ENCODE data around the gene CLDN6.
A peak's percentile ranks its signal among the peaks of the same experiment; 100 is the strongest.

The CLDN6 gene

DNA sequence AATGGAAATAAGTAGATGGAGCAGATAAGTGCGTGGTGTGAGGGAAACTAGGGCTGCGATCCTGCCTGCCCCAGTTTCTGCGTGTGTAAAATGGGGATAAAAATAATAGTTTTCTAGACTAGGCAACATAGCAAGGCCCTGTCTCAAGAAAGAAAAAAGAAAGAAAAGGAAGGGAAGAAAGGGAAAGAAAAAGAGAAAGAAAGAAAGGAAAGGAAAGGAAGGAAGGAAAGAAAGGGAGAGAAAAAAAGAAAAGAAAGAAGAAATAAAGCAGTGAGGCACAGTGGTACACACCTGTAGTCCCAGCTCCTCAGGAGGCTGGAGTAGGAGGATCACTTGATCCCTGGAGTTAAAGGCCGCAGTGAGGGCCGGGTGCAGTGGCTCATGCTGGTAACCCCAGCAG lies 35.6 kb downstream of the CLDN6 start:
- no peak overlapping the region for H3K9ac ChIP-seq (ENCODE audit: low read length in 2 of 2)
- no peaks in the 10 kb centered on the region for H3K9me3 ChIP-seq (ENCODE audit: control insufficient read depth in 2 of 2, low read length in 2 of 2)
- no peaks in the 10 kb centered on the region for H3K36me3 ChIP-seq (ENCODE audit: control insufficient read depth in 2 of 2, insufficient read depth in 2 of 2, low read length in 2 of 2)
- H3K4me3 ChIP-seq (ENCODE audit: low read length in 2 of 2): no peak overlapping the region
- H3K27me3 ChIP-seq (ENCODE audit: control insufficient read depth in 1 of 2, insufficient read depth in 2 of 2, low read length in 2 of 2): peaks cover 0 to 11% of the 10 kb centered on the region in 2 donors
- no peak overlapping the region for H3K27ac ChIP-seq (ENCODE audit: low read length)
- peaks cover 25% of the 10 kb centered on the region for H3K4me1 ChIP-seq (ENCODE audit: control insufficient read depth, insufficient read depth, low read length)

GRCh38 chr16:2981899-2982250 lies 36.1 kb downstream of the CLDN6 start:
- H3K4me3 ChIP-seq (ENCODE audit: low read length in 2 of 2): no peak overlapping the region
- peaks cover 25% of the 10 kb centered on the region for H3K4me1 ChIP-seq (ENCODE audit: control insufficient read depth, insufficient read depth, low read length)
- H3K9me3 ChIP-seq (ENCODE audit: control insufficient read depth in 2 of 2, low read length in 2 of 2): no peaks in the 10 kb centered on the region
- H3K27ac ChIP-seq (ENCODE audit: low read length): no peak overlapping the region
- H3K27me3 ChIP-seq (ENCODE audit: control insufficient read depth in 1 of 2, insufficient read depth in 2 of 2, low read length in 2 of 2): peaks cover 0 to 7% of the 10 kb centered on the region in 2 donors
- no peaks in the 10 kb centered on the region for H3K36me3 ChIP-seq (ENCODE audit: control insufficient read depth in 2 of 2, insufficient read depth in 2 of 2, low read length in 2 of 2)
- H3K9ac ChIP-seq (ENCODE audit: low read length in 2 of 2): no peak overlapping the region

DNA sequence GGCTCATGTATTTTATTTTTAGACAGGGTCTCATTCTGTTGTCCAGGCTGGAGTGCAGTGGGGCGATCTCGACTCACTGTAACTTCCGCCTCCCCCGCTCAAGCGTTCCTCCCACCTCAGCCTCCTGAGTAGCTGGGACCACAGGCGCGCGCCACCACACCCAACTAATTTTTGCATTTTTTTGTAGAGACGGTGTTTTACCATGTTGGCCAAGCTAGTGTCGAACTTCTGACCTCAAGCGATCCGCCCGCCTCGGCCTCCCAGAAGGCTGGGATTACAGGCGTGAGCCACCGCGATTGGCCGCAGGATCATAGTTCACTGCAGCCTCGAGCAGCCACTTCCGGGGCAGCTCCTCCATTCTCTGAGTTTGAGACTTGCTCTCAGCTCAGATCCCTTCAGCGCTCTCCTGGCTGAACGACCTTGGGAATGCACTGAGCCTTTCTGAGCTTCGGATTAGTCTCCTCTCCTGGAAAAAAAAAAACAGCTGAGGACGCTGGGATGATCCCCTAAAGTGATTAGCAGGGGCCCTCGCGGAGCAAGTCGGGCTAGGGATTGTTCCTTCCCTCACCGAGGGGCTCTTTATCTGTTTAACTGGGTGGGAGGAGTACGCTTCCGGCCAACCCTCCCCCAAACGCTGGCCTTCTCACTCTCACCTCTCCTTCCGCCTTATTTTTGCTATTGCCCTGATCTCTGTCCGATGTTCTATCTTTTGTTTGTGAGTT lies 36.6 kb downstream of the CLDN6 start:
- Histone ChIP-seq H3K4me3 (ENCODE audit: low read length in 2 of 2) (peak overlapping the region; percentile 86 to 88), H3K27ac (ENCODE audit: low read length) (no peak overlapping the region)

GRCh38 chr16:2980227-2981176 lies 37.5 kb downstream of the CLDN6 start, which contains the start of gene PKMYT1:
Gene PKMYT1, minus strand, starts transcription at chr16:2980446. Its CDS starts 789 bp downstream, at chr16:2979657.
- H3K27me3 ChIP-seq (ENCODE audit: control insufficient read depth in 1 of 2, insufficient read depth in 2 of 2, low read length in 2 of 2): peaks cover 0 to 5% of the 10 kb centered on the region in 2 donors
- no peaks in the 10 kb centered on the region for H3K36me3 ChIP-seq (ENCODE audit: control insufficient read depth in 2 of 2, insufficient read depth in 2 of 2, low read length in 2 of 2)
- H3K9ac ChIP-seq (ENCODE audit: low read length in 2 of 2): peak within 1 kb of the TSS; percentile 89 to 91
- H3K27ac ChIP-seq (ENCODE audit: low read length): peak within 1 kb of the TSS; percentile 46
- H3K4me1 ChIP-seq (ENCODE audit: control insufficient read depth, insufficient read depth, low read length): peaks cover 21% of the 10 kb centered on the region
- H3K4me3 ChIP-seq (ENCODE audit: low read length in 2 of 2): peak within 1 kb of the TSS; percentile 86 to 88
- no peaks in the 10 kb centered on the region for H3K9me3 ChIP-seq (ENCODE audit: control insufficient read depth in 2 of 2, low read length in 2 of 2)

More for the DNA sequence above, 36.6 kb downstream of the CLDN6 start:
- H3K4me1 ChIP-seq (ENCODE audit: control insufficient read depth, insufficient read depth, low read length): peaks cover 25% of the 10 kb centered on the region
- peak overlapping the region in 1 of 2 donors; percentile 91 for H3K9ac ChIP-seq (ENCODE audit: low read length in 2 of 2)
- no peaks in the 10 kb centered on the region for H3K36me3 ChIP-seq (ENCODE audit: control insufficient read depth in 2 of 2, insufficient read depth in 2 of 2, low read length in 2 of 2)
- H3K27me3 ChIP-seq (ENCODE audit: control insufficient read depth in 1 of 2, insufficient read depth in 2 of 2, low read length in 2 of 2): peaks cover 0 to 7% of the 10 kb centered on the region in 2 donors
- no peaks in the 10 kb centered on the region for H3K9me3 ChIP-seq (ENCODE audit: control insufficient read depth in 2 of 2, low read length in 2 of 2)

DNA sequence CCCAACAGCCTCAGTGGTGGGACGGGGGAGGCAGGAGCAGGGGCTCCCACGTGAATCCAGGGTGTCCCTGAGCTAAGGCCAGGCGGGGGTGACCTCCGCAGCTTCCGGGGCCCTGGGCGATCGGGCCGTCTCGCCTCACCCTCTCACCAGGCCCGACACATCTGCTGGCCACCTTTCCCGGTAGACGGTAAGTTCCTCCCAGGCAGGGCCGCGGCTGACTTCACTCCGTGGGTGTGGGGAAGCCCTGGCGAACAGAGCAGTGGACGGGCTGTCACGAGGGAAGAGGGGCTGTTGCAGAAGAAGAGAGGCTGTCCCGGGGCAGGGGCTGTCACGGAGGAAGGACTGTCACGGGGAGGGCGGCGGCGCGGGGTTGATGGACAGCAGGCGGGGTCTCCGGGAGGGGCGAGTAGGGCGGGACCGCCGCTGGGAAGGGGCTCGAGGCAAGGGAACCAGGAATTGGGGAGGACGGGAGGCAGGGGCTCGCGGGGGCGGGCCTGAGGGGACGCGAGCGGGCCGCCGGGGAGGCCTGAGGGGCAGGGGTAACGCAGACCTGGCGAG lies 38.2 kb downstream of the CLDN6 start:
- H3K9me3 ChIP-seq (ENCODE audit: control insufficient read depth in 2 of 2, low read length in 2 of 2): no peaks in the 10 kb centered on the region
- H3K27ac ChIP-seq (ENCODE audit: low read length): no peak overlapping the region
- H3K36me3 ChIP-seq (ENCODE audit: control insufficient read depth in 2 of 2, insufficient read depth in 2 of 2, low read length in 2 of 2): no peaks in the 10 kb centered on the region
- no peak overlapping the region for H3K9ac ChIP-seq (ENCODE audit: low read length in 2 of 2)
- H3K4me3 ChIP-seq (ENCODE audit: low read length in 2 of 2): peak overlapping the region; percentile 40 to 88
- peaks cover 18% of the 10 kb centered on the region for H3K4me1 ChIP-seq (ENCODE audit: control insufficient read depth, insufficient read depth, low read length)
- H3K27me3 ChIP-seq (ENCODE audit: control insufficient read depth in 1 of 2, insufficient read depth in 2 of 2, low read length in 2 of 2): peaks cover 4 to 5% of the 10 kb centered on the region in 2 donors

DNA sequence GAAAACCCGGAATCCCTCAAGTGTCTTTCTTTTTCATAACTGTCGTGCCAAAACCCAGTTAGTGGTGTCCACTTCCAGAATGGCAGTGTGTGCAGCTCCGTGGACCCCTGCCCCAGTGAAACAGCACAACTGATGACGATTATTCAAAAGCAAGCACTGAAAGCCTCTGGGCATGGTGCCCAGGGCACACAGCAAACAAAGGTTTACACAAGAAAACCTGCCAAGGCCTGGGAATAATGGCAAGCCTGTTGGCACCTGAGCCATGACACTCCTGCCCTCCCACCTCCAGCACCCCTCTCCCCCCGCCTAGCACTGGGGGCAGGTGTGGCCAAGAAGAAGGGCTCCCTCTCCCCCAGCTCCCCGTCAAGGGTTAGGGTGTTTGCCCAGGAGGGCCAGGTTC lies 40.5 kb downstream of the CLDN6 start:
- Histone ChIP-seq H3K4me3 (ENCODE audit: low read length in 2 of 2) (no peak overlapping the region), H3K36me3 (ENCODE audit: control insufficient read depth in 2 of 2, insufficient read depth in 2 of 2, low read length in 2 of 2) (no peaks in the 10 kb centered on the region), H3K27ac (ENCODE audit: low read length) (no peak overlapping the region), H3K27me3 (ENCODE audit: control insufficient read depth in 1 of 2, insufficient read depth in 2 of 2, low read length in 2 of 2) (peaks cover 4 to 5% of the 10 kb centered on the region in 2 donors), H3K4me1 (ENCODE audit: control insufficient read depth, insufficient read depth, low read length) (peaks cover 13% of the 10 kb centered on the region), H3K9ac (ENCODE audit: low read length in 2 of 2) (no peak overlapping the region), H3K9me3 (ENCODE audit: control insufficient read depth in 2 of 2, low read length in 2 of 2) (no peaks in the 10 kb centered on the region)

DNA sequence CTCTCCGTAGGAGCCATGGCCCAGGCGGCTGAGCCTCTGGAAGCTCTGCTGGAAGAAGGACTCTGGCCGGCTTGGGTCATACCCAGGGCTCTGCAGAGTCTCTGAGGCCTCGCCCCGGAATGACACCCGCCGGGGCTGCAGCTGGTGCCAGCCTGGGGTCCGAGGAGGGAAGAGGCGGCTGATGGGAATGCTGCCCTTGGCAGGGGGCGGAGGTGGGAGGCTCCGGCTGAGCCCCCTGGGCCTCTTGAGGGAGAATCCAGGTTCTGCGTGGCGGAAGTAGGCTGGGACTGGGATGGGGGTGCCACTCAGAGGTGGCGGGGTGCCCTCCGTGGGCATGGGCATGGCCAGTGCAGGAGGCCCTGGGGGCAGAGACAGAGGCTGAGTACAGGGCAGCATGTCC lies 41.3 kb downstream of the CLDN6 start:
- peaks cover 13% of the 10 kb centered on the region for H3K4me1 ChIP-seq (ENCODE audit: control insufficient read depth, insufficient read depth, low read length)
- no peaks in the 10 kb centered on the region for H3K36me3 ChIP-seq (ENCODE audit: control insufficient read depth in 2 of 2, insufficient read depth in 2 of 2, low read length in 2 of 2)
- H3K9me3 ChIP-seq (ENCODE audit: control insufficient read depth in 2 of 2, low read length in 2 of 2): no peaks in the 10 kb centered on the region
- H3K4me3 ChIP-seq (ENCODE audit: low read length in 2 of 2): no peak overlapping the region
- H3K27me3 ChIP-seq (ENCODE audit: control insufficient read depth in 1 of 2, insufficient read depth in 2 of 2, low read length in 2 of 2): peaks cover 4 to 7% of the 10 kb centered on the region in 2 donors
- H3K27ac ChIP-seq (ENCODE audit: low read length): no peak overlapping the region
- no peak overlapping the region for H3K9ac ChIP-seq (ENCODE audit: low read length in 2 of 2)

- Histone ChIP-seq H3K27me3 (ENCODE audit: control insufficient read depth in 1 of 2, insufficient read depth in 2 of 2, low read length in 2 of 2) (peaks cover 6 to 7% of the 10 kb centered on the region in 2 donors), H3K9me3 (ENCODE audit: control insufficient read depth in 2 of 2, low read length in 2 of 2) (no peaks in the 10 kb centered on the region), H3K9ac (ENCODE audit: low read length in 2 of 2) (no peak overlapping the region), H3K36me3 (ENCODE audit: control insufficient read depth in 2 of 2, insufficient read depth in 2 of 2, low read length in 2 of 2) (no peaks in the 10 kb centered on the region), H3K4me1 (ENCODE audit: control insufficient read depth, insufficient read depth, low read length) (peaks cover 11% of the 10 kb centered on the region), H3K27ac (ENCODE audit: low read length) (no peak overlapping the region), H3K4me3 (ENCODE audit: low read length in 2 of 2) (no peak overlapping the region)
These were observed 41.8 kb downstream of the CLDN6 start for GRCh38 chr16:2976201-2976600.

- no peak overlapping the region for H3K27ac ChIP-seq (ENCODE audit: low read length)
- H3K9ac ChIP-seq (ENCODE audit: low read length in 2 of 2): no peak overlapping the region
- H3K36me3 ChIP-seq (ENCODE audit: control insufficient read depth in 2 of 2, insufficient read depth in 2 of 2, low read length in 2 of 2): no peaks in the 10 kb centered on the region
- no peaks in the 10 kb centered on the region for H3K9me3 ChIP-seq (ENCODE audit: control insufficient read depth in 2 of 2, low read length in 2 of 2)
- no peak overlapping the region for H3K4me3 ChIP-seq (ENCODE audit: low read length in 2 of 2)
- H3K27me3 ChIP-seq (ENCODE audit: control insufficient read depth in 1 of 2, insufficient read depth in 2 of 2, low read length in 2 of 2): peaks cover 9 to 12% of the 10 kb centered on the region in 2 donors
- H3K4me1 ChIP-seq (ENCODE audit: control insufficient read depth, insufficient read depth, low read length): peaks cover 8% of the 10 kb centered on the region
These were observed 42.7 kb downstream of the CLDN6 start for GRCh38 chr16:2975161-2975795.

GRCh38 chr16:2974319-2975056 lies 43.5 kb downstream of the CLDN6 start:
- Histone ChIP-seq H3K27ac (ENCODE audit: low read length) (no peak overlapping the region), H3K36me3 (ENCODE audit: control insufficient read depth in 2 of 2, insufficient read depth in 2 of 2, low read length in 2 of 2) (no peaks in the 10 kb centered on the region), H3K27me3 (ENCODE audit: control insufficient read depth in 1 of 2, insufficient read depth in 2 of 2, low read length in 2 of 2) (peaks cover 8 to 18% of the 10 kb centered on the region in 2 donors), H3K4me1 (ENCODE audit: control insufficient read depth, insufficient read depth, low read length) (peaks cover 10% of the 10 kb centered on the region), H3K4me3 (ENCODE audit: low read length in 2 of 2) (no peak overlapping the region), H3K9ac (ENCODE audit: low read length in 2 of 2) (no peak overlapping the region), H3K9me3 (ENCODE audit: control insufficient read depth in 2 of 2, low read length in 2 of 2) (no peaks in the 10 kb centered on the region)
